Measurements from ENCODE around the gene UFD1.

The UFD1 gene

DNA sequence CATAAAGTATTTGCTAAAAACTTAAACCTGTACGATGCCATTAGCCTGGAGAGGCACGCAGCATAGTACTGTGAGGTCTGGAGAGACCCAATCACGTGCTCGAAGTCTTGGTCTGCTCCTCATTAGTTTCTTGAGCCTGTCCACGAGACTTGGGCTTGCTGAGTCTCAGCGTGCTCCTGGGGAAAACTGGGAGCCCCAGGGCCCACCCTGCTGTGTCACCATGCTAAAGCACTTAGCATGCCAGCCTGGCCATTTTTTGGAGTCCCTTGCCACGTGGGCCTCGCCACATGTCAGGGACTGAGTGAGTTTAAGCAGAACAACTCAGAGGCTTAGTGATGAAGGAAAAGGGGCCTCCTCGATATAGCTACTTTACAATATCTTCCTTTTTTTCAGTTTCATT is 3.3 kb upstream of the UFD1 start:
- no peak for DNase-seq (ENCODE audit: low read depth, low spot score)
- Histone ChIP-seq H3K4me3 (ENCODE audit: insufficient read length, low read depth) (no peak overlapping the region), H3K27me3 (ENCODE audit: insufficient read depth, insufficient read length) (no peaks in the 10 kb centered on the region), H3K36me3 (ENCODE audit: insufficient read depth, insufficient read length, low read length) (peaks cover 40% of the 10 kb centered on the region), H3K9ac (ENCODE audit: insufficient read length, low read depth) (no peak overlapping the region), H3K9me3 (ENCODE audit: insufficient read depth, low read length) (no peaks in the 10 kb centered on the region), H3K4me1 (ENCODE audit: insufficient read depth, insufficient read length) (no peaks in the 10 kb centered on the region)
- no peak for TF ChIP-seq SUZ12 (IDR thresholded peaks at IDR 0.05; ENCODE audit: extremely low read depth, insufficient read depth, insufficient read length)
- no peak for TF ChIP-seq YY1 (IDR thresholded peaks at IDR 0.05; ENCODE audit: insufficient read depth, insufficient read length)
- TF ChIP-seq ZNF274 (IDR thresholded peaks at IDR 0.05; ENCODE audit: low read depth, low read length) = no peak

DNA sequence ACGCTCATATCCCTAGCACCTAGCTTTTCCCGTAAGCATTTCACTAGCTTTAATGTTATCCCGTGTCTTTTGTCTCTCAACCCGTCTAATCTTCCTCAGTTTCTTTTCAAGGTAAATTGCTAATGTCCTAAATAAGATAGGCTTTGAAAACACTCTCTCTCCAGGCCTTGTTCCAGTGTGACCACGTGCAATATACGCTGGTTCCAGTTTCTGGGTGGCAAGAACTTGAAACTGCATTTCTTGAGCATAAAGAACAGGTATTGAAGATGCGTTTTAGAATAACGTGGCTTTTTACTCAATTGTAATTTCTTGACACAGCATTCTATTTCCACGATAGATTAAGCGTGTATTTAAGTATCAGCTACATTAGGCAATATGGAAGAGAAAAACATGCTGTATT is 1.8 kb upstream of the UFD1 start:
- Histone ChIP-seq H3K9ac (ENCODE audit: insufficient read length, low read depth) (no peak overlapping the region), H3K4me1 (ENCODE audit: insufficient read depth, insufficient read length) (no peaks in the 10 kb centered on the region), H3K4me3 (ENCODE audit: insufficient read length, low read depth) (peak overlapping the region; percentile 80), H3K36me3 (ENCODE audit: insufficient read depth, insufficient read length, low read length) (peaks cover 40% of the 10 kb centered on the region), H3K27me3 (ENCODE audit: insufficient read depth, insufficient read length) (no peaks in the 10 kb centered on the region), H3K9me3 (ENCODE audit: insufficient read depth, low read length) (no peaks in the 10 kb centered on the region)
- no peak for TF ChIP-seq ZNF274 (IDR thresholded peaks at IDR 0.05; ENCODE audit: low read depth, low read length)
- no peak for DNase-seq (ENCODE audit: low read depth, low spot score)

DNA sequence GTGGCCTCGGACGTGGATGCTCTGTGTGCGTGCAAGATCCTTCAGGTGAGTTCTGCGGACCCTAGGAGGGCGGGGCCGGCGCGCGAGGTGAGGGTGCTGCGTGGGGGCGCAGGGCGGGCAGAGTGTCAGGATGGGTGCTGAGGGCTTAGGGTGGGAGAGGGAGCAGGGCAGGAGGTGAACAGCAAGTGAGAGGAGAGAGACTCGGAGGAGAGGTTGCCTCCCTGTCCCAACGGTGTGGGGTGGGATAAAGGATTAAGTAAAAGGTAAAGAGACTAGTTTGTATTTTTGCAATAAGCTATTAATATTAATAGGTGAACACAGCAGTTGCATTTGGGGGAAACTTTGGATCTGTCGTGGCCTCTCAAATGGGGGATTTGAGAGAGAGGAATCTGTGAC is 1.2 kb upstream of the UFD1 start:
- TF ChIP-seq ZNF274 (IDR thresholded peaks at IDR 0.05; ENCODE audit: low read depth, low read length) (no peak), SUZ12 (IDR thresholded peaks at IDR 0.05; ENCODE audit: extremely low read depth, insufficient read depth, insufficient read length) (no peak), YY1 (IDR thresholded peaks at IDR 0.05; ENCODE audit: insufficient read depth, insufficient read length) (no peak)
- Histone ChIP-seq H3K36me3 (ENCODE audit: insufficient read depth, insufficient read length, low read length) (peaks cover 40% of the 10 kb centered on the region), H3K27me3 (ENCODE audit: insufficient read depth, insufficient read length) (no peaks in the 10 kb centered on the region), H3K9ac (ENCODE audit: insufficient read length, low read depth) (peak overlapping the region; percentile 88), H3K4me3 (ENCODE audit: insufficient read length, low read depth) (peak overlapping the region; percentile 80), H3K4me1 (ENCODE audit: insufficient read depth, insufficient read length) (no peaks in the 10 kb centered on the region), H3K9me3 (ENCODE audit: insufficient read depth, low read length) (no peaks in the 10 kb centered on the region)
- no peak for DNase-seq (ENCODE audit: low read depth, low spot score)

DNA sequence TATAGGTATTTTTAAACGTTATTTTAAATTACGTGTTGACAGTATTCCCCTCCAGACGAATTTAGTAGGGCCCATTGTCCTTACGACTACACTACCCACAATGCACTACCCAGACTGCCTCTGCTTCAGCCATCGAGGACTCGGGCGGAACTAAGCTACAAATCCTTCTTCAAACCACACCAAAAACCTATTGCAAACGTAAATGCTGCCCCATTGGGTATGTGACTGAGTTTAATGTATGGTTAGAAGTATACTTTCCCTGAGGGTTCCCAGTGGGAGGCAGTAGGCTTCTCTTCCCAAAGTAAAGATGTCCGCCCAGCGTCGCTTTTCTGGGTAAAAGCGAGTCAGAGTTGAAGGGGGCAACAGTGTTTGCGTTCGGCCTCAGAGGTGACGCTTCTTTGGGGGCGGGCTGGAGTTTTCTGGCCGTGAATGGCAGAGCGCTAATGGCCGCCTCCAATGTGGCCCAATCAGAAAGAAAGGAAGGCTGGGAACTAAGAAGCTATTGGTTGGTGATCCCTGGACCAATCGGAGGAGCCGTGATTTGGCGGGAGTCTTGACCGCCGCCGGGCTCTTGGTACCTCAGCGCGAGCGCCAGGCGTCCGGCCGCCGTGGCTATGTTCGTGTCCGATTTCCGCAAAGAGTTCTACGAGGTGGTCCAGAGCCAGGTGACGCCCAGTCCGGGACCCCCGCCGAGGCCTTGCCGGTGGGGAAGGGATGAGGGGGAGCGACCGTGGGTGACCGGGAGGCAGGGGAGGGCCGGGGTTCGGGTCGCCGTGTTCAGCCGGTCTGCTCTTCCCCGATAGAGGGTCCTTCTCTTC is 571 bp upstream of the UFD1 start, which contains the start of gene CDC45:
CDC45 (plus strand) TSS at position 566 of the 818 bp plus-strand sequence; CDS start at position 615, 49 bp downstream.
- no peaks in the 10 kb centered on the region for H3K4me1 ChIP-seq (ENCODE audit: insufficient read depth, insufficient read length)
- peak within 1 kb of the TSS; percentile 98 for H3K9ac ChIP-seq (ENCODE audit: insufficient read length, low read depth)
- no peaks in the 10 kb centered on the region for H3K9me3 ChIP-seq (ENCODE audit: insufficient read depth, low read length)
- no peaks in the 10 kb centered on the region for H3K27me3 ChIP-seq (ENCODE audit: insufficient read depth, insufficient read length)
- peak; percentile 91 for DNase-seq (ENCODE audit: low read depth, low spot score)
- peak within 1 kb of the TSS; percentile 95 for H3K4me3 ChIP-seq (ENCODE audit: insufficient read length, low read depth)
- H3K36me3 ChIP-seq (ENCODE audit: insufficient read depth, insufficient read length, low read length) = peaks cover 40% of the 10 kb centered on the region
- TF ChIP-seq ZNF274 (IDR thresholded peaks at IDR 0.05; ENCODE audit: low read depth, low read length) (no peak), YY1 (IDR thresholded peaks at IDR 0.05; ENCODE audit: insufficient read depth, insufficient read length) (peak; percentile 98)

DNA sequence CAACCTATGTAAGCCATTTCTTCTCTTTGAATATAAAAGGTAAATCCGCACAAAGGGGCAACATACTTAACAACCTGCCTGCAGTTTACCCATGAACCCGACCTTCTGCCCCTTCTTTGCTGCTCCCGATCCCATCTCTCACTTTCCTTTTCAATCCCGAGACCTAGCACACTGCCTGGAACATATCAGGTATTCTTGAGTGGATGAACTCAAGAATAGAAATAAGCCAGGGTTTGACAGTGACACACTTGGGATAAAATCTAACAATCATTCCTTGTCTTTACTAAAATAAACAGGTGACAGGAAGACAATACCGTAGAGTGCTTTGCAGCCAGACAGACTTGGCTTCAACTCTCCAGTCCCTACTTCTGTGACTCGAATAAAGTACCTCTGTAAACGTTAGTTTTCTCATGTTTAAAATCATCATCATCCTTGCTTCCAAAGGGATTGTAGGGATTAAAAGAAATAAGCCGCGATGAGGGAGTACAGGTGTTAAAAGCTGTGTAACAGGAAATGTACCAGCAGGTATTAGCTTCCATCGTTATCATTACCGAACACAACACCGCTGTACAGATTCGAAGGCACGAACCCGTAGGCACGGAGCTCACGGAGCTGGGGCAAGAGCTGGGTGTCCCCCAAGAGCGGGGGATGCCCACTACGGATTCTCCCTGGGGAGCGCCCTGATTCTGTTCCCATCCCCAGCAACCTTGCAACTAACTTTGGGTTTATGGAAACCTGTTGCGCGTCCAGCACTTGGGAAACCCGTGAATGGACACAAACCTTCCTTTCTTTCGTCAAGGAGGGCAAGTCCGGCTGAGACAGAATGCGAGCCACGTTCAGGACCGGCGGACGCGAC is 720 bp downstream of the UFD1 start:
- no peak for TF ChIP-seq SUZ12 (IDR thresholded peaks at IDR 0.05; ENCODE audit: extremely low read depth, insufficient read depth, insufficient read length)
- no peak for TF ChIP-seq ZNF274 (IDR thresholded peaks at IDR 0.05; ENCODE audit: low read depth, low read length)
- TF ChIP-seq YY1 (IDR thresholded peaks at IDR 0.05; ENCODE audit: insufficient read depth, insufficient read length) = no peak
- Histone ChIP-seq H3K9ac (ENCODE audit: insufficient read length, low read depth) (peak overlapping the region; percentile 98), H3K4me3 (ENCODE audit: insufficient read length, low read depth) (peak overlapping the region; percentile 95), H3K9me3 (ENCODE audit: insufficient read depth, low read length) (no peaks in the 10 kb centered on the region), H3K27me3 (ENCODE audit: insufficient read depth, insufficient read length) (no peaks in the 10 kb centered on the region), H3K4me1 (ENCODE audit: insufficient read depth, insufficient read length) (no peaks in the 10 kb centered on the region), H3K36me3 (ENCODE audit: insufficient read depth, insufficient read length, low read length) (peaks cover 38% of the 10 kb centered on the region)
- no peak for DNase-seq (ENCODE audit: low read depth, low spot score)

DNA sequence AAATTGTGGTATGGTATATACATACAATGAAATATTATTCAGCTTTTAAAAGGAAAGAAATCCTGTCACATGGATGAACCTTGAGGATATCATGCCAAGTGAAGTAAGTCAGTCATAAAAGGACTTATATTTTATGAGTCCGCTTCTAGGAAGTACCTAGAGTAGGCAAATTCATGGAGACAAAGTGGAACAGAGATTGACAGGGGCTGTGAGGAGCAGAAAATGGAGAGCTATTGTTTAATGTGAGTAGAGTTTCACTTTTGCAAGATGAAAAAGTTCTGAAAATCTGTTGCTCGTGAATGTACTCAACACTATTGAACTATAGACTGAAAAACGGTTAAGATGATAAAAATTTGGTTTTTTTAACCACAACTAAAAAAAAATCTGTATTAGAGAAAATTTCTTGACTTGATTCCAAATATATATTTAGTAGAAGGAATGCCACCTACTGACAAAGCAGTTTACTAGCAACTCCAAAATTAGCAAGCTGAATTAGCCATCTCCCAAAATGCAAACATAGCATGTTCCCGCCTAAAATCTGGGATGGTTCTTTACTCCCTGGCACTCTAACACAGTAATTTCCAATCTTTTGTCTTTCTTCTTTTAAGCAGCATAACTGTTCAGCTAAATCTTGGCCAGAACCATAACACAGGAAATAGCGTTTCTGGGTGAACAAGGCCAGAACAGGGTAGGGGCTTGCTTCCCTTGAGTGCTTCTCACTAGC is 1.5 kb downstream of the UFD1 start:
- no peak for TF ChIP-seq SUZ12 (IDR thresholded peaks at IDR 0.05; ENCODE audit: extremely low read depth, insufficient read depth, insufficient read length)
- no peak for TF ChIP-seq ZNF274 (IDR thresholded peaks at IDR 0.05; ENCODE audit: low read depth, low read length)
- no peak for TF ChIP-seq YY1 (IDR thresholded peaks at IDR 0.05; ENCODE audit: insufficient read depth, insufficient read length)
- H3K9ac ChIP-seq (ENCODE audit: insufficient read length, low read depth) = peak overlapping the region; percentile 98

More for the DNA sequence above, 1.5 kb downstream of the UFD1 start:
- Histone ChIP-seq H3K27me3 (ENCODE audit: insufficient read depth, insufficient read length) (no peaks in the 10 kb centered on the region), H3K9me3 (ENCODE audit: insufficient read depth, low read length) (no peaks in the 10 kb centered on the region), H3K36me3 (ENCODE audit: insufficient read depth, insufficient read length, low read length) (peaks cover 42% of the 10 kb centered on the region), H3K4me3 (ENCODE audit: insufficient read length, low read depth) (peak overlapping the region; percentile 95), H3K4me1 (ENCODE audit: insufficient read depth, insufficient read length) (no peaks in the 10 kb centered on the region)
- DNase-seq (ENCODE audit: low read depth, low spot score) = no peak
